ENCODE results near the gene OLFM1. TPM values are rescaled to one million over a fixed set of nuclear protein-coding genes. Genes with fewer than 3 reads are reported as not detected.

Gene OLFM1
- total RNA-seq, 4 donors from 2014 or later, result 18.7 to 46.1 (median 38.6) TPM

- no peaks in the 10 kb centered on the region for H3K4me1 ChIP-seq
- intact Hi-C loops (cut with DNase I), result no loop called here
- H3K27me3 ChIP-seq, result peaks cover 0 to 90% (median 9%) of the 10 kb centered on the region in 4 donors
- no peak for DNase-seq (ENCODE audit: extremely low spot score)
- peaks cover 0 to 8% (median 2%) of the 10 kb centered on the region in 4 donors for H3K9me3 ChIP-seq
- H3K36me3 ChIP-seq, result no peaks in the 10 kb centered on the region
- 88% methylated on average over 19 of the region's 20 CpGs for WGBS
- TF ChIP-seq POLR2AphosphoS5 (IDR thresholded peaks at IDR 0.05) (no peak), POLR2A (IDR thresholded peaks at IDR 0.05; ENCODE audit: low read depth) (no peak), EP300 (IDR thresholded peaks at IDR 0.05) (no peak), CTCF (IDR thresholded peaks at IDR 0.05) (no peak)
- H3K4me3 ChIP-seq, result no peak overlapping the region
- H3K27ac ChIP-seq (replicated peaks in 1 of 4), result no peak overlapping the region
Measured at GRCh38 chr9:135067096-135067710, 20.3 kb upstream of the OLFM1 start.

GRCh38 chr9:135068776-135069415, 18.6 kb upstream of the OLFM1 start:
- intact Hi-C loops (cut with DNase I), result no loop called here
- Histone ChIP-seq H3K4me3 (no peak overlapping the region), H3K36me3 (no peaks in the 10 kb centered on the region), H3K4me1 (no peaks in the 10 kb centered on the region), H3K9me3 (peaks cover 0 to 2% (median under 1%) of the 10 kb centered on the region in 4 donors), H3K27ac (replicated peaks in 1 of 4) (no peak overlapping the region), H3K27me3 (peaks cover 0 to 85% (median 9%) of the 10 kb centered on the region in 4 donors)
- TF ChIP-seq EP300 (IDR thresholded peaks at IDR 0.05) (no peak), POLR2A (IDR thresholded peaks at IDR 0.05; ENCODE audit: low read depth) (no peak), POLR2AphosphoS5 (IDR thresholded peaks at IDR 0.05) (no peak), CTCF (IDR thresholded peaks at IDR 0.05) (no peak)
- 78% methylated on average over 18 of the region's 18 CpGs for WGBS
- DNase-seq (ENCODE audit: extremely low spot score), result no peak

- TF ChIP-seq EP300 (IDR thresholded peaks at IDR 0.05) (no peak), POLR2AphosphoS5 (IDR thresholded peaks at IDR 0.05) (no peak), POLR2A (IDR thresholded peaks at IDR 0.05; ENCODE audit: low read depth) (no peak), CTCF (IDR thresholded peaks at IDR 0.05) (no peak)
- Histone ChIP-seq H3K4me3 (no peak overlapping the region), H3K27me3 (peaks cover 0 to 80% (median 9%) of the 10 kb centered on the region in 4 donors), H3K27ac (replicated peaks in 1 of 4) (no peak overlapping the region), H3K36me3 (no peaks in the 10 kb centered on the region), H3K9me3 (no peaks in the 10 kb centered on the region), H3K4me1 (peaks cover 1 to 2% (median 1%) of the 10 kb centered on the region in 4 donors)
- WGBS, result 19% methylated on average over 13 of the region's 15 CpGs
- DNase-seq (ENCODE audit: extremely low spot score), result no peak
- intact Hi-C loops (cut with DNase I), result no loop called here
Measured at GRCh38 chr9:135069558-135070197, 17.8 kb upstream of the OLFM1 start.

- Histone ChIP-seq H3K27ac (replicated peaks in 1 of 4) (no peak overlapping the region), H3K9me3 (no peaks in the 10 kb centered on the region), H3K27me3 (peaks cover 0 to 73% (median 9%) of the 10 kb centered on the region in 4 donors), H3K36me3 (no peaks in the 10 kb centered on the region), H3K4me1 (peaks cover 6 to 8% (median 8%) of the 10 kb centered on the region in 4 donors), H3K4me3 (no peak overlapping the region)
- DNase-seq (ENCODE audit: extremely low spot score), result no peak
- intact Hi-C loops (cut with DNase I), result no loop called here
- no peak for TF ChIP-seq POLR2AphosphoS5 (IDR thresholded peaks at IDR 0.05)
- no peak for TF ChIP-seq POLR2A (IDR thresholded peaks at IDR 0.05; ENCODE audit: low read depth)
- TF ChIP-seq CTCF (IDR thresholded peaks at IDR 0.05), result no peak
- TF ChIP-seq EP300 (IDR thresholded peaks at IDR 0.05), result no peak
- 33% methylated on average over 15 of the region's 22 CpGs for WGBS
Measured at GRCh38 chr9:135070198-135070951, 17.1 kb upstream of the OLFM1 start.

Data from esophagus muscularis mucosa (tissue), 4 donors.